NT2/D1 (cell line): ENCODE measurements around the gene CCDC40.

Experiments used
- SUZ12 ChIP-seq: IDR thresholded peaks from 2 replicates; pipeline ENCODE4 v1.6.1; 2011; ENCODE audit not compliant: insufficient read length, insufficient read depth; ENCODE audit errors: extremely low read depth
- ZNF274 ChIP-seq: IDR thresholded peaks from 2 replicates; pipeline ENCODE4 v1.6.1; 2011; ENCODE audit warnings: mild to moderate bottlenecking, low read depth, low read length

DNA sequence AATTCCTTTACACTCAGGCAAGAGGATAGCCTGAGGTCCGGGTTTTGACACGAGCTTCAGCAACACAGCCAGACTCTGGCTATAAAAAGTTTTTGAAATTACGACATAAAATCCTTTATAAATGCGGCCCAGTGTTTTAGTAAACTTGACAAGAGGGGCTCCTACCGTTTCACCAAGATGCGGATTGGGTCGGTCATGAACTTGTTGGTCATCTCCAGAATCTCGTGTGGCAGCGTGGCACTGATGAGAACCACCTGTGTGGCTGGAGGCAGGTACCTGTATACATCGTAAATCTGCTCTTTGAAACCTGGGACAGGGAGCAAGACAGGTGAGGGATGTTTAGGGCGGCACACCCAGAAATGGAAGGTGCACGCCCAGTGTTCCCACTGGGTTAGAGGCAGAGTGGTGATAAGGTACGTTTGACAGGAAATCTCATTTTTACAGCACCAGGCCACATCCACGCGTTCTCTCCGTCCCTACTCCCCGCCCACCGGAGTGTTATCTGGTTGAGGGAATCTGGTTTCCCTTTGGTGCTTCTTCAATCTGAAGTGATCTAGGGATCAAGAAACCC, 102.5 kb downstream of the CCDC40 start:
- TF ChIP-seq ZNF274 (no peak), SUZ12 (no peak)
